Adrenal gland (tissue), 5 donors: ENCODE measurements around the gene ZNF787.

Experiments
- POLR2A ChIP-seq, 2 donors: fragments of 450-650 bp; IDR thresholded peaks; one replicate each; pipeline ENCODE4 v1.6.1; 2017; ENCODE audit warnings: antibody characterized with exemption in 2 of 2, mild to moderate bottlenecking in 2 of 2, moderate library complexity in 1 of 2
- TF ChIP-seq, protein P1 (sequence below), 6 experiments: fragments of 450-650 bp in 4 of 6; fragments of 200-600 bp in 2 of 6; sonication (generic) in 1 of 6; IDR thresholded peaks; 1 replicate in 5 of 6; 2 replicates in 1 of 6; pipeline versions ENCODE4 v1.5.1 to v1.8.0; 2016 to 2021; ENCODE audit warnings: antibody characterized with exemption in 6 of 6, mild to moderate bottlenecking in 2 of 6, moderate library complexity in 1 of 6
- donor health status: DM: no; HTN: no; CAD: no.

DNA sequence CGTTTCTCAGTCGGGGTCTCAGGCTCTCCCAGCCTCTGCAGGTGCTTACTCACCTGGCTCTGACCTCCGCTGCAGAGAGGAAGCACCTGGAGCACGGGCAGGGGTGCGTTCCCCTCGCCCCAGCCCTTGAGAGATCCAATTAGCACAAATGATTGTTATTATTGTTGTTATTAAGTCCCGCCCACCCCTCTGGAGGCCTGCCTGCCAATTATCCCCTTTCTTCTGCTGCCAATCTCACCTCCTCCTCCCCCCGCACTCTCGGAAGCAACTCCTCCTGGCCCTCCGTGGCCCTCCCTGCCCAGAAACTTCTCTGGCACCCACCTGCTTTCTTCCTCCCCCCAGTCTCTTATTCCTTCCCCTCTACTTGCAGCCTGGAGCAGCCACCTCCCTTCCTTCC lies 8.8 kb downstream of the ZNF787 start:
- TF ChIP-seq, protein P1, sequence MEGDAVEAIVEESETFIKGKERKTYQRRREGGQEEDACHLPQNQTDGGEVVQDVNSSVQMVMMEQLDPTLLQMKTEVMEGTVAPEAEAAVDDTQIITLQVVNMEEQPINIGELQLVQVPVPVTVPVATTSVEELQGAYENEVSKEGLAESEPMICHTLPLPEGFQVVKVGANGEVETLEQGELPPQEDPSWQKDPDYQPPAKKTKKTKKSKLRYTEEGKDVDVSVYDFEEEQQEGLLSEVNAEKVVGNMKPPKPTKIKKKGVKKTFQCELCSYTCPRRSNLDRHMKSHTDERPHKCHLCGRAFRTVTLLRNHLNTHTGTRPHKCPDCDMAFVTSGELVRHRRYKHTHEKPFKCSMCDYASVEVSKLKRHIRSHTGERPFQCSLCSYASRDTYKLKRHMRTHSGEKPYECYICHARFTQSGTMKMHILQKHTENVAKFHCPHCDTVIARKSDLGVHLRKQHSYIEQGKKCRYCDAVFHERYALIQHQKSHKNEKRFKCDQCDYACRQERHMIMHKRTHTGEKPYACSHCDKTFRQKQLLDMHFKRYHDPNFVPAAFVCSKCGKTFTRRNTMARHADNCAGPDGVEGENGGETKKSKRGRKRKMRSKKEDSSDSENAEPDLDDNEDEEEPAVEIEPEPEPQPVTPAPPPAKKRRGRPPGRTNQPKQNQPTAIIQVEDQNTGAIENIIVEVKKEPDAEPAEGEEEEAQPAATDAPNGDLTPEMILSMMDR (IDR thresholded peaks at IDR 0.05): no peak
- TF ChIP-seq POLR2A (IDR thresholded peaks at IDR 0.05): no peak
